HG02588 (cell line): ENCODE measurements around the gene PHF10.
"Not testable (repeated sequence)": the region's sequence is repeated elsewhere in the genome, so short reads cannot be mapped to it uniquely, and the experiment has no call there.

Source experiments
- ATAC-seq: cut with Tn5 transposase; IDR thresholded peaks from one replicate; pipeline ENCODE4 v1.9.1; 2021; ENCODE audit warnings: mild to moderate bottlenecking, moderate library complexity; ENCODE audit not compliant: unreplicated experiment

Gene PHF10

DNA sequence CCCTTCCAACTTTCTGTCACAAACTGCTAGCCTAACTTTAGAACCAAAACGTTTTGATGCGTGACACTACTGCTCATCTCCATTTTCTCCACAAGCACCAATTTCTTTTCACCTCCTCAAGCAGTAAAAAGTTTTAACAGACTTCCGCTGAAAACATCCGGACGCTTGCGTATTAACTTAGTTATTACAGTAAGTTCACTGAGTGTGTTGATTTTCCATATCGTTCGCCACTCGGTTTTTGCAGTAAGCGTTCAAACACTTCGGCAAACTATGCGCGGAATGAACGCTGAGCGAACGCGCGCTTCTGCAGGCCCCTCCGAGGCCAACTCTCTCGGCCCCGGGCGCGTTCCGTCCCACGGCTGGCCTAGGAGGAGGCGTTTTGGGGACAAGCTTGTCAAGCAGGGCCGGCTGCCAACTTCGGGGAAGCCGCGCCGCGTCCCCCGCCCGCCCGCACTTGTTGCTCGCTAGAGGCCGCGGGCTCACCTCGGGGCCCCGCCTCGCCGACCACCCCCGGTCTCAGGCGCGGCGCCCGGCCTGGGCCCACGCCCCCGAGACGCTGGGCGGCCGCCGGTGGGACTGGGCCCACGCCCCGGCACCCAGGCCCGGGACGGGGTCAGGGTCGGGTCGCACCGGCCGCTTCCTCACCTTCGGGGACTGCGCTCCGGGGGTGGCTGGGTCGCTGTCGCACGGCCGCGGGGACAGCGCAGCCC is 945 bp downstream of the PHF10 start:
- ATAC-seq, result peak; percentile 30

DNA sequence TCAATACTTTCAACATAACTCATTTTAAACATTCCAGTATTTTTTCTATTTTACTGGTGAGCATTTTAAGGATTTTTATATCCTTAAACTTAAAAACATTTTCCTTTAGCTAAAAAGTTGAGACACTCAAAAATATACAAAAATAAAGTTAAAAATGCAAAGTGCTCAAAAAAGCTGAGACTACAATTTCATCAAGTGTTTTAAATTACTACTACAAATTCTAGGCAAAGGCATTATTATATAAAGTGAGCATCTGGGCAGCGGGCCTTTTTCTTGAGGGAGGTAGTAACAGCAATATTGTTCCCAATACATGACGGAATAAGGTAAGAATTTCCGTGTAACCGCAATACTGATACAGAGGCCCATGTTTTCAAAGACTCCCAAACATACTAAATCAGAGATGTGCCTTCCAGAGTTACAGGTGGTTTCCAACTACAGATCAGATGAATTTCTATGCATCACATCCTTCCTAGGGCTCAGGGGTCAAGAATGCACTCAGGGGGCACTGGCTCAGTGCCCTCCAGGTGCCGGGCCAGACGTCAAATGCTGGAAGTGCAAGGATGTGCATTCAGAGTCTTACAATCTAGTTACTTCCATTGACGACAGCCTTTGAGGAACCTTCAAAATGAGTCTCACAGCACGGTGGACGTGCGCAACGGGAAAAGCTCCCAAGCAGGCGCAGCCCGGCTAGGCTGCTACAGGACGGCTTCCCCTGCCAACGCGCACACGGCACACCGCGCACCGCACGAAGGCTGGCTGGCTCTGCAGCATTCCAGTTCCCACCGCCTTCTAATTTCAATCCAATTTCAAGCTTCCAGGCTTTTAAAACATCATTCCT is 1.7 kb downstream of the PHF10 start:
- no peak for ATAC-seq

DNA sequence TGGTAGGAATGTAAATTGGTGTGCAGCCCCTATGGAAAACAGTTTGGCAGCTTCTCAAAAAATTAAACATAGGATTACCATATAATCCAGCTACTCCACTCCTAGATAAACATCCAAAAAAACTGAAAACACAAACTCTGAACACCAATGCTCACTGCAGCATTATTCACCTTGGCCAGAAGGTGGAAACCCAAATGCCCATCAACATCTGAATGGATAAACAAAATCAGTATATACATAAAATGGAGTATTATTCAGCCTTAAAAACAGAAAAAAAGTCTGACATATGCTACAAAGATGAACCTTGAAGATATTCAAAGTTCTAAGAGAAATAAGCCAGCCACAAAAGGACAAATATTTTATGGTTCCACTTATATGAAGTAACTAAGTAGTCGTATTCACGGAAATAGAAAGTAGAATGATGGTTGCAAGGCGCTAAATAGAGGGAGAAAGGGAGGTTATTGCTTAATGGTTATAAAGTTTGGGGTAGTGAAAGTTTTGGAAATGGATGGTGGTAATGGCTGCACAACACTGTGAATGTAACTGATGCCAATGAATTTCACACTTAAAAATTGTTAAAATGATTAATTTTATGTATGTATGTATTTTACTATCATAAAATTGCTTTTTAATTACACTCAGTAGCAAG is 4.0 kb downstream of the PHF10 start:
- no peak for ATAC-seq

DNA sequence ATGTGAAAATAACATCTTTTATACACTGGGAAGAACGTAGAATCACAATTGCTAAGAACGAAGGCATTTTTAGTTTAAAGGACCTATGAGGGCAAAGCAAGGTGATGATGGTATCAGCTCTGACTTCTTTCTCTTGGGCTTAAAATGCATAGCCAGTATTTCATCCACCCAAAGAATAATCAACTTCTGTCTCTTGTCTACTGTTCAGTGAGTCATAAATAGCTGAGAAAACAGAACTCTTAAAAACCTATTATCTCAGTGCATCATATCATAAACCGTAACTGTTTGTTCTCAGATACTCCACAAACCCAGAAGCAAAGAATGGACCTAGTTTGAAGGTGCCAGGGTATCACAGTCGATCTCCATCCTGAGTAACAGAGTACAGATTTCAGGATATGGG is 5.2 kb downstream of the PHF10 start:
- no peak for ATAC-seq

DNA sequence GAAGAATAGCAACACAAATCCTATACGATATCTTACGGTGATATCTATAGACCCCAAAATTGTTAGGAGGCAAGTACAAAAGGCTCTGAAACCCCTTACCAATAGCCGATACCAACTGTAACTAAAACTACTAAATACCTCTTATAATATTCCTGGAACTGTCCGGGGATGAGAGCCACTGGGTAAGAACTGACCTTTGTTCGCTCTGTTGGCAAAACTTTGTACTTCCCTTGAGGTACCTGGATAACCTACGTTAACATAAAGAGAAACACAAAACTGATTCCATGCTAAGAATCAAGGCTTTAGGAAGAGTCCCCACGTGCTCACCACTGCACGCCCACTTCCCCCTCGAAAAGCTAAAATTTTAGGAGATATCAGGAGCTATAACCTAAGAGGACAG is 9.7 kb downstream of the PHF10 start:
- ATAC-seq, result no peak

DNA sequence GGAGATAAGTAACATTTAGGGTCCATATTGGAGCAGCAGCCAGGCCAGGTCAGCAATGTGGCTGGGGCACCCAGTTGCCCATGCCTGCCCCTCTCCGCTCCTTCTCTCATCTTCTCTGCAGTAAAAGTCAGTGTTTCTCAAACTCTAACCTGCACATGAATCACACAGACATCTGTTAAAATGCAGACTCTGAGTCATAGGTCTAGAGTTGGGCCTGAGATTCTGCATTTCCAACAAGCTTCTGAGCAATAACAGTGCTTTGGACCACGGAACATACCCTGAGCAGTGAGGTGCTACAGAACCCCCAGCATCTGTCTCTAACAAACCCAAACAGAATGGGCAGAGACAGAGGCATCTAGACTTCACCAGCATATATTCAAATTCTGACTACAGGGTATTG is 10.1 kb downstream of the PHF10 start:
- ATAC-seq, result no peak

DNA sequence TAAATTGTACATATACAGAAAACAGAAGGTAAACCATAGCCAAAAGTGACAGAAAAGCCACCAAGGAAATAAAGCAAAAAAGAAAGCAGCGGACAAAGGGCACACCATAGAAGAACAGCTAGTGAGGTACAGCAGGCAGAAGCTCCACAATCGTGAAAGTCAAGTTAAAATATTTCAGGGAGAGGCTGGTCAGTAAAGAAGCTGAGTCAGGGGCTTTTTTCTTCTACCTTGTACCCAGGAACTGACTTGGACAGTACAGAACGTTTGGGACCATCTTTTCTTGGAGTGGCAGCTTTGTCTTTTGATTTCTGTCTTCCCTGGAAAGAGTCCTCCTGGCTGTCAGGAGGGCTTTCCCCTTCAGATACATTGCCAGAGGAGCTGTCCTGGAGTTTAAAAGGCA is 14.3 kb downstream of the PHF10 start:
- no peak for ATAC-seq

DNA sequence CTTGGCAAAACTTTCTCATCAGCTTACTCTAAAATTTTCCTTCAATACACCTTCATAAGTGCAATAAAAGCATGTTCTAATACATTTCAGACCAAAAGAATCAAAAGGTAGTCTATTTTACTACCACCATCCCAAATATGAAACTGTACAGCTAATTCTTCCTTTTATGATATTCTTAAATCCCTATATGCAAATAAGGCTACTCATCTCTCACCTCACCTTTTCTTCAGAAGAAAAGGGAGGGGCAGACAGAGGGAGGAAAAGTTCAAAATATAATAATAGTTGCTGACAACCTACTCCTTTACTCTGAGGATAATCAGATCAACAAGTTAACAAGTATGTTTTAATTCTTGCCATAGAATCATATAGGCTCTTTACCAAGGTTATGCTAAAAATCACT is 15.0 kb downstream of the PHF10 start:
- ATAC-seq, result no peak

DNA sequence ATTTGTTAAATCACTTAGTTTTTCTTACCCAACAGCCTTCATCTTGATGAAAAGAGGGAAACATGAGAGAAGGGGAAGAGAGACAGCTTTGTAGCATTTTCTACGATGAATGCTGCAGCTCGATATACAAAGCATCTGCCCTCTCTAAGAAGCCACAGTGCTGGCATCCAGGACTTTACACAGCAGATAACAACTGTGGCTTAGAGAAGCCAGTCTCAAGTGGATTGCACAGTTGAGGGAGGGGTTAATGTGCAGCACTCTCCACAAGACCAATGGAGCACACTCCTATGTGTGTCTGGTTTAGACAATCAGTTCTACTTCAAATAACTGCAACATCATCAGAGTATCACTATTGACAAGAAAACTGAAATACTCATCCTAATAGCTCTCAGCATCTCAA is 16.5 kb downstream of the PHF10 start:
- no peak for ATAC-seq

DNA sequence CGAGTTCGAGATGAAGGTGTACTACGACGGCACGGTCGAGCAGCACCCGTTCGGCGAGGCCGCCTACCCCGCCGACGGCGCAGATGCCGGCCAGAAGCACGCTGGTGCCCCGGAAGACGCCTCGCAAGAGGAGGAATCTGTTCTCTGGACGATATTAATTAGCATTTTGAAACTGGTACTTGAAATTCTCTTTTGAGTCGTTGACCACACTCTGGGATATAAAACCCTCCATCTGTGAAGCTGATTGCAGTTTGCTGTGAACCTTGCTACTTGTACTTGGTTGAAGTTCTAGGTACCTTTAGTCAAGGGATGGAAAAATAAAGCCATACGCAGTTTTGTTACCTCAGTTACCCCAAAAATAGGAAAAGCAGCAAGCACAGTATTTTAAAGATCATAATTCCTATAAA is 21.5 kb downstream of the PHF10 start:
- ATAC-seq, result peak; percentile 8

DNA sequence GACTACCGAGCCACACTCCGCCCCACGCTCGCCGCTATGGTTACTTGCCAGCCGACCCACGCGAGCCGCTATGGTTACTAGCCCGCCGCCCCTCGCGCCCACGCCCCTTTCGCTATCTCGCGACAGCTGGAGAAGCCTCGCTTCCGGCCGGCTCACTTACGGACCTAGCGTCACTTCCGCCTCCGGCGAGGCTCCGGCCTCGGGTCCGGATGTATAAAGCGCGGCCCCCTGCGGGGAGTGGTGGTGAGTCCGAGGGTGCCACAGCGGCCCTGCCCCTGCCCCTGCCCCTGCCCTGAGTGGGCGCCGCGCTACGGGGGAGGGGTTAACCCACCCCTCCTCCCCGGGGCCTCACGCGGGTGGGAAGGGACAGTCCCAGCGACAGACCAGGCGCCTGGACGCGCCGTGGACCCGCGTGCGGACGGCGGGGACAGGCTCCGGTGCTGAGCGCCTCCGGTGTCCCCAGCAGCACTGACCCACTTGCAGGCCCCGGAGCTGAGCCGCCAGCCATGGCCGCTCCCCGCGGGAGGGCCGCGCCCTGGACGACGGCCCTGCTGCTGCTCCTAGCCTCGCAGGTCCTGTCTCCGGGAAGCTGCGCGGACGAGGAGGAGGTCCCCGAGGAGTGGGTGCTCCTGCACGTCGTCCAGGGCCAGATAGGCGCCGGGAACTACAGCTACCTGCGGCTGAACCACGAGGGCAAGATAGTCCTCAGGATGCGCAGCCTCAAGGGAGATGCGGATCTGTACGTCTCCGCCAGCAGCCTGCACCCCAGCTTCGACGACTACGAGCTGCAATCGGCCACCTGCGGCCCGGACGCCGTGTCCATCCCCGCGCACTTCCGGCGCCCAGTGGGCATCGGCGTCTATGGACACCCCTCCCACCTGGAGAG is 22.1 kb downstream of the PHF10 start, which contains the start of the genes C6orf120 and WDR27:
C6orf120 (plus strand) TSS at position 173 of the 886 bp plus-strand sequence; CDS start at position 507, 334 bp downstream.
WDR27 (minus strand) TSS at position 76 of the 886 bp plus-strand sequence. CDS start 13,024 bp downstream, outside the sequence.
- ATAC-seq, result peak; percentile 93

DNA sequence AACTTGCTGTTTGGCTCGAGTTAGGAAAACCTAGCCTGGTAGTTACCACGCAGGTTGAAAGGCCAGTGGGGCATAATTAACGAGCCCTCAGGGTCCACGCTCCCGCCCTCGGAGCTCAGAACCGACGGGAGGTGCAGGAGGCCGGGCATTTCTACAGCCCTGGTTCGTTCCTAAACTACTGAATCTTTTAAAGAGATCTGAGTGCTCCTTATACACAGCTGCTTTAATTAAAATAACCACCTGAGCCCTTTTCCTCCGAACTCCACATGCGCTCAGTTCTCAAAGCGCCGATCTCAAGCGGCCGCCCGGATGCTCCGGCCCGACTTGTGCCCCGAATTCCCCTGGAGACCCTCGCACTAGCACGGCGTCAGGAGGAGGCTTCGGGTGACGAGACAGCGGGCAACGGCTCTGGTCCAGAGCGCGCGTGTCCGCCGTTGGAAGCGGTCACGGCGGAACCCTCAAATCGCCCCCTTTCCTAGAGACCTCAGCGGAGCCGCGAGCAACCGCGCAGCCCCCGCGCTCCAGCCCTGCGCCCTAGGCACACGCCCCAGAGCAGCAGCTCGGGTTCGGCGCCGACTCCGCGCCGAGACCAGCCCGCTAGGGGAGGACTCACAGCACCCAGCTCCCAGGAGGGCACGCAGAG is 22.9 kb downstream of the PHF10 start:
- ATAC-seq, result peak; percentile 13

DNA sequence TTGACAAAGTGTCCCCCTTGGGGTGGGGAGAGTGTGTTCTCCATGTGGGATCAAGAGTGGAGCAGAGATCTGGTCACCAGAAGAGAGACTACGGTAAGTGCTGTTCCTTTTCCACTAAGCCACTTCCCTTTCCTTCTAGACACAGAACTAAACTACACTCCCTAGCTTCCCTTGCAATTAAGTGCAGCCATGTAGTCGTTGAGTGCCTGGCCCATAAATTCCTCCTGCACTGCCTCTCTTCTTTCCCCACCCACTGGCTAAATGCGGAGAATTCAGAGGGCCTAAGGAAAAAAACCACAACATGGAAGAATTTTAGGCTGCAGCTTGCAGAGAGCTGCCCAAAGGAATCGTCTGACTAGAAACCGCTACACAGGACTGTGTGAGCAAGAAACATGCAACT is 24.0 kb downstream of the PHF10 start:
- no peak for ATAC-seq

DNA sequence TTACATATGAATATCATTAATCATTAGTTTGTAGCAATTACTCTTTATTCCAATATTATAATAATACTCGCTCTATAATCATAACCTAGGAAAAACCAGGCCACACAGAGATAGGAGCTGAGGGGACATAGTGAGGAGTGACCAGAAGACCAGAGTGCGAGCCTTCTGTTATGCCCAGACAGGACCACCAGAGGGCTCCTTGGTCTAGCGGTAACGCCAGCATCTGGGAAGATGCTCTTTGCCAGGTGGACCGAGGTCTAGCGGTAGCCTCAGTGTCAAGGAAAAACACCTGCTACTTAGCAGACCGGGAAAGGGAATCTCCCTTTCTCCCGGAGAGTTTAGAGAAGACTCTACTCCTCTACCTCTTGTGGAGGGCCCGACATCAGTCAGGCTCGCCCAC is 27.2 kb downstream of the PHF10 start:
- not testable (repeated sequence) for ATAC-seq

DNA sequence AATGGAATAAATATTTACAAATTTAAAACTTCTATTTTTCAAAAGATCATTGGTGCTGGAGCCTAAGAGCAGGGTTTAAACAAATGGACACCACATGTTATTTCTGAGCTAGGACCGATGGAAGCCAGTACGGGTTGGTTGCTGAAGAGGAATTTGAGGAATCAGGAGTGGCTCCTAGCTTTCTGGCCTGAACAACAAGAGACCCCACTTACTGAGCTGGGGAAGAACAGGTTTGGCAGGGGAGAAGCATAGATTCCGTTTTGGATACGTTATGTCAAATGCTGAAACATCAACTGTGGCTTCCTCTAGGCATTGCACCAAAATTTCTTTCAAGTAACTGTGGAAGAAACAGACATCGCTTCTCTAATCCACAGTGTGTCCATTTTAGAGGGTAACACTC is 29.2 kb downstream of the PHF10 start:
- ATAC-seq, result no peak

DNA sequence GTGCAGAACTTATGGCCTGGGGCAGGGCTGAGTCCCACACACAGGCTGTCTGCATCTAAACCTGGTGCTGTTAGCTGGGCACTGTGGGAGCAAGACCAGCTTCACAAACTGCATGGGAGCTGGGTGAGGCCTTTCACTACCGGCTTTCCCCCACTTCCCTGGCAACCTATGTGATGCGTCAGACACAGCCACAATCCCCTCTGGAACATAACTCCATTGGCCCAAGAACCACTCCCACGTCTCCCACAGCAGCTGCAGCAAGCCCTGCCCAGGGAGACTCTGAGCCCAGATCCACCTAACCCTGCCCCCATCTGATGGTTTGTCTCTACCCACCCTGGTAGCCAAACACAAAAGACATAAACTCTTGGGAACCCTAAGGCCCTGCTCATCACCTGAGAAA is 31.8 kb downstream of the PHF10 start:
- no peak for ATAC-seq

DNA sequence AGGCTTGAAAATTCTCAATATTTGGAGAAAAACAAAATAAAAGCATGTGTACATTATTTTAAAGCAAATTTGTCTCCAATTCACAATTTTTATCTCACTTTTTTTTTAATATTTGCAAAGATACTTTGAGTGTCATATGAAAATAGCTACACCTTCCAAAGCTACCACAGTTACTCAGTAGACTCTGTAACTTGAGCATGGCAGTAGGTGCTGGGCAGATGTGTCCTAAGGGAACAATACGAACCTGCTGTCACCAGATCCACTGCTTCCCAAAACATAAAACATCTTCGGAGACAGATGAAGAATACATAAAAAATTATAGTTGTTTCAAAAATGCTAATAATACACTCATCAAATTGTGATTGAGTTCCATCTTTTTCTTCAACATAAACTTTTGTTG is 33.0 kb downstream of the PHF10 start:
- ATAC-seq, result no peak

DNA sequence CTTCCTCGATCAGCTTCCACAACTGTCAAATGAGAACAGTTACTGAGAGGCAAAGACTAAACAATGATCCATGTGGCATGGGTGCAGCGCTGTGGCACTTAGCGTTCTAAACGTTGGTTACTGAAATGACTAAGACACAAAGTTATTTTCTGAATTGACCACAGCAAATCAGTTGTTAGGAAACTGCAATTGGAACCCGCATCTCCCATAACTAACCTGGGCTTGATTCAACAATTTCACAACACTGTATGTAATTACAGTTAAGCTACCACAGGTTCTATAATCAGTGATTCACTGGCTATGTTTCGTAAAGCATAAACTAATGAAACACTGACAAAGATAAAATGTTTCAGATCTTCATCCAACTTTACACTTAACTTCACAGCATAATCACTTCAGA is 35.0 kb downstream of the PHF10 start:
- ATAC-seq, result no peak

DNA sequence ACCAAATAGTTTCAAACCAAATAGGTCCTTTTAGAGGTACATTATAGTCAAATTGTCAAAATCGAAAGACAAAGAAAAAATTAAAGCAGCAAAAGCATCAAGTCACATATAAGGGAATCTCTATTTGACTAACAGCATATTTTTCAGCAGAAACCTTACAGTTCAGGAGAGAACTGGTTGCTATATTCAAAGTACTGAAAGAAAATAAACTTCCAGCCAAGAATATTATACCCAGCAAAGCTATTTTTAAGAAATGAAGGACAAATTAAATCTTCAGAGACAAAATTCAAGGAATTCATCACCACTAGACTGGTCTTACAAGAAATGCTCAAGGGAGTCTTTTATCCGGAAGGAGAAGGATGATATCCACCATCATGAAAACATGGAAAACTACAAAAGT is 38.4 kb downstream of the PHF10 start:
- ATAC-seq, result no peak

DNA sequence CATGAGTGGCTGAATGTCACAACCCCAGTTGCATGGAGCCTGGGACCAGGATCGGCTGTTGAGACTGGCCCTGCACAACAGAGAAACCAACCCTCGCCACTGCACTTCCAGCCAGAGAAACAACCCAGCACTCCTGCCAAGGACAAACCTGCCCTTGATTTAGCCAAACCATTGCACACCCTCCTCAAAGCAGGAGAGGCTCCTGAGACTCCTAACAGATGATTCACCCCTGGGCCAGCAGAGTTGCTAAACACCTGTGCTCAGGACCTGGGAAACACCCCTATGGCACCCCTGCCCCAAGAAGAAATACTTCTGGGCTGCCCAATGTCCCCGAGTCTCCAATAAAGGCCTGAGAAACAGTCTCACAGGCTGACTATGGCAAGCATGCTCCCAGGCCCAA is 40.2 kb downstream of the PHF10 start:
- ATAC-seq, result no peak
